Measurements from ENCODE around the gene STARD3.

Gene STARD3

DNA sequence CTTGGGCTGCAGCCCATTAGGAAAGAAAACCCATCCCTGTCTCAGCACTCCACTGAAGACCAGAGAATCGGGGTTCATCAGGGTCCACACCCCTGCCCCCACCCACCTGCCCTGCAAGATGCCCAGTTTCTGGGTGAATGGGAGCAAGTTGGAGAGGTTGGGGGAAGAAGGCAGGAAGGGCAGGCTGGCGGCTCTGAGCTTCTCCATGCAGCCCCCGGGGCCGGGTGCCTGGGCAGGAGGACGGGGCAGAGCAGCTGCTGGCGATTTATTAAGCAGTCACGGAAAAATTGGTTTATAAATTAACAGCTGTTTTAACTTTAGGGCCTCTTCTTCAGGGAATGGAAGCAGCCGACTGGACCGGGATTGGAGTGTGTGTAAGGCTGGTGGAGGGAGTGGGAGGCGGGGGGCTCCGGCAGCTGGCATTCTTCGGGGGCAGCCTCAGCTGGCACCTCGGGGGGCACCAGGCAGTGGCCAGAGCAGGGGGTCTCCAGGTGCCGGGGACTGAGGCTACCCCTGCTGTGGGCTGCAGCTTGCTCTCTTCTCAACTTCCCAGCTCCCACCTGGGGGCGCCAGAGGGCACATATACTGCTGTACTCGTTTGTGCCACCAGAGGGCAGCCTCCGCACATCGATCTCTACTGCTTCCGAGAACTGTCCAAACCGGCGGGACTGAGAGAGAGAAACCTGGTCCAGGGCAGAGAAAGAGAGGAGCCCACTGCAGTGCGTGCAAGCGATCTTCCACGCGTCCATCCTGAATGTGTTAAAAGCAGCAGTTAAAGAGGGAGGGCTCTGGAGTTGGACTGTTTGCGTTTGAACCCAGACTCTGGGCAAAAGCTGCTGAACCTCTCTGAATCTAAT, 15.2 kb upstream of the STARD3 start:
- peak; percentile 79 to 85 (median 84) for DNase-seq (ENCODE audit: low read depth in 3 of 3)

GRCh38 chr17:39622380-39623006, 14.5 kb upstream of the STARD3 start:
- DNase-seq (ENCODE audit: low read depth in 3 of 3) = peak in 1 of 3 experiments; percentile 37

- DNase-seq (ENCODE audit: low read depth in 3 of 3) = peak; percentile 76 to 89 (median 81)
Observed at GRCh38 chr17:39623356-39623950, 13.5 kb upstream of the STARD3 start.

DNA sequence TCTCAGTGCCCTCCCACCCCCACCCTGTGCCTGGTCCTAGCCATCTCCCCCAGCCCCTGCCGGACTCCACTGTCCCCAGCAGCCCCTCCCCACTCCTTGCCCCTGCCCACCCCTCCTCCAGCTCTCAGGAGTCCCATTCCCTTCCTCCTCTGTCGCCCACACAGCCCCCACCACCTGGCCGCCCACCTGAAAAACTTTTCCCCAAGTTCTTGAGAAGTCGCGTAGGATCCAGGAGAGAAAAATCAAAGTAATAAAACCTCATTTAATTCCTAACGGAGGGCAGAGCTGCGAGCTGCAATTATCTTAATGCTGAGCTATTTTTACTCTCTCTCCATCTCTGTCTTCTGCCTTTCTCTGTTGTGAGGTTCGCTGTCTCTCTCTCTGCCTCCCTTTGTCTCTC, 12.6 kb upstream of the STARD3 start:
- DNase-seq (ENCODE audit: low read depth in 3 of 3) = no peak

GRCh38 chr17:39625198-39625785, 11.7 kb upstream of the STARD3 start:
- no peak for DNase-seq (ENCODE audit: low read depth in 3 of 3)

DNA sequence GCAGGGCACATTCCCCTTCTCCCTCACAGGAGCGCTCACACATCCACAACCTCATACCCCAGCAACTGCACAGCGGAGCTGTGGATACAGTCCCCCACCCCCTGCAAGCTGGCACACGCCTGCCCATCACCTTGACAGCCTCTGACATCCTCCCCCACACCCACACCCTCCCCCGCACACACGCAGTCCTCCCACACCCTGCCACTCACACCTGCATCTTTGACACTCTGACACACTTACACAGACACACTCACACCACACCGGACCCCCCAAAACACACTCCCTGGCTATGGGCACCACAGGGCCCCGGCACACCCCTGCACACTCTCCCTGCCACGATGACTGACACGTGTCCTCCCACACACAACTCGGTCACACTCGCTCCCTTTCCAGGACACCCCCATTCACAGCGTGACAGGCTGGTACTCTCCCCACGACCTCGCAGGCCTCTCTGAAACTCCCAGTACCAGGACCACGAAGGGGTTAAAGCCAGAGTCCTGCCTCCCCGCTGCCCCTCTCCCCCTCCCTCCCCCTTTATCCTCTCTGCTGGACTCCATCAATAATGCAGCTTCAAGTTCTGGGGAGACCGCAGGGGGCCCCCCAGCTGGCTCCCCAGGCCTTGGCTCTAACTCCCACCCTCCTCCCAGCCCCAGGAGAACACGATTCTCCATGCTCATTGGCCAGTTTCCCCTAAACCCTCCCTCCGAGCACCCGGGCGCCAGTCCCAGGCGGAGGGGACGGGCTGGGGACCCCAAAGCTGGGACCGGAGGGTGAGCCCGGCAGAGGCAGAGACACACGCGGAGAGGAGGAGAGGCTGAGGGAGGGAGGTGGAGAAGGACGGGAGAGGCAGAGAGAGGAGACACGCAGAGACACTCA, 10.5 kb upstream of the STARD3 start, which contains the start of gene PPP1R1B:
Gene PPP1R1B, plus strand, starts transcription at position 782 of the 876 bp plus-strand sequence. CDS start 441 bp downstream, outside the sequence.
- no peak for DNase-seq (ENCODE audit: low read depth in 3 of 3)

GRCh38 chr17:39627047-39627711, 9.8 kb upstream of the STARD3 start:
- DNase-seq (ENCODE audit: low read depth in 3 of 3) = no peak

DNA sequence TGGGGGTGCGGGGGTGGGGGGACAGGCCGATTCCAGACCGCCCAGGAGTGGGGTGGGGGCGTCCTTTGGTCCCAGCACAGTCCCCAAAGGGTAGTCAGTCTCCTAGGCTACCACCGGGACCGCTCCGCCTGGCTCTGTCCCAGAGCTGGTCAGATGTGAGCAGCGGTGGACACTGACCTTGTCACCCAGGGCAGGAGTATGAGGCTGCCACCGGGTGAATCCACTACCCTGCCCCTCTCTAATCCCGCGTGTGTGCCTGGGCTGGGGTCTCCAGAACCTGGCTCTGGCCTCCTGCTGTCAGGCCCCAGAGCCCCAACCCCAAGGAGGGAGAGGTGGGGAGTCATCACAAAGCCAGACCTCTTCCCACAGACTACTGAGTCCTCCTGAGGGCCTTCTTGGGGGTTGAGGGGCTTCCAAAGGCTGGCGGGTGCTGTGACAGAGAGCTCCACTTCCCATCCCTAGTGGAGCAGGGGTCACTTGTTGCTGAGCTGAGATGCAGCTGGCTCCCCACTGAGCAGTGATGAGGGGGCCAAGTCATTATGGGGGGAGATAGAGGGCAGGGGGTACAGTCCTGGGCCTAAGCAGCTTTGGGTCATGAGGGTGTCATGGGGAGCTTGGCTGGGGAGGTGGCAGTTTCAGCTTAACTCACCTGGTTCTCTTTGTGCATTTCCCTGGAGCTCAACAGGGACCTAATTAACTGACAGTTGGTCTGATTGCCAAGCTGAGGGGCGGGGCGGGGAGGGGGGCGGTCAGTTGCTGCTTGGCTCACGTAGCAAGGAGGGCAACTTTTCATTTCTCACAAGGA, 9.0 kb upstream of the STARD3 start:
- no peak for DNase-seq (ENCODE audit: low read depth in 3 of 3)

DNA sequence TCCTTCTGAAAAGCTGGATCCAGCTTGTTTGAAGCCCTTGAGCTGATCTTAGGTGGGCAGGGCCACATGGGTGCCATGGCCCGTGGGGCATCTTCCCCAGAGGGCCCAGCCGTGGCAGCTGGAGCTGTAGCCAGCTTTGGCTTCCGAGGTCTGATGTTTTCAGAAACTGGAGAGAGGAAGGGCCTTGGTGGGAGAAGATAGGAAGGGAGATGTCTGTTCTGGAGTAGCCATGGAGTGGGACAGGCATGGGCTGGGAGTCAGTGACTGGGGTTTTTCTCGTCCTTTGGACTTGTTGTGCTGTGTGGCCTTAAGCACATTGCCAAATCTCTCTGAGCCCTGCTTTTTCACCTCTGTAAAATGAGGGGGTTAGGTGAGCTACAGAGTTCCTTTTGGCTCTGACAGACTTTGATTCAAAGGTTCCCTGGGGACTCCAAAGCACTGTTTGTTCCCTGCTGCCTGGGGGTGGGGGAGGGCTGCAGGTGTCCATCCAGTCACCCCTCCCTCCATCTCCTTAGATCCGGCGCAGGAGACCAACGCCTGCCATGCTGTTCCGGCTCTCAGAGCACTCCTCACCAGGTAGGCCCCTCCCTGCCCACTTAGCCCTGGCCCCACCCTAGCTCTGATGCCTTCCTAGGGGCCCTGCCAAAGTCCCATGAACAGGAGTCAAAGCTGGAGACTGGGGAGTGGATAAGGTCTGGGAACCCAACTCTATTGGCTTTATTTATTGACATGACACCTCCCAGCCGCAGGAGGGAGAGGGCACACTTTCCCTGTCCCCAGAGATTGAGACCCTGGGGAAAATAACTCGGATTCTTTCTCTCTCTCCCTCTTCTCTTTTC, 8.1 kb upstream of the STARD3 start:
- no peak for DNase-seq (ENCODE audit: low read depth in 3 of 3)

DNA sequence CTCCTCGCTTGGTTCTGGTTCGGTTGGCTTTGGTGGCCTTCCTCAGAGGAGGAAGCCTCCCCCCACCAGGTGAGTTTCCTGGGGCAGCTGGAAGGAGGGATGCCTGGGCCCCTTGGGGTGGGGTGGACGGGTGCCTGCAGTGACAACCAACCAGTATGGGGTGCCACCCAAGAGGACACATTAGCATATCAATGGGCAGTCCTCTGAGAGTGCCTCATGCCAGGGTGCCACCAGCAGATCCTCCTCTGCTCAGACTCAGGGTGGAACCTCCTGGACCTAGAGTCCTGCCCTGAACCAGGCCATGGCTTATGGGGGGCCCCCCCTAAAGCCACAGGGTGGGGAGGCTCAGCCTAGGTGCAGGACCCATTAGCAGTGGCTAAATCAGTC, 7.5 kb upstream of the STARD3 start:
- DNase-seq (ENCODE audit: low read depth in 3 of 3) = no peak

DNA sequence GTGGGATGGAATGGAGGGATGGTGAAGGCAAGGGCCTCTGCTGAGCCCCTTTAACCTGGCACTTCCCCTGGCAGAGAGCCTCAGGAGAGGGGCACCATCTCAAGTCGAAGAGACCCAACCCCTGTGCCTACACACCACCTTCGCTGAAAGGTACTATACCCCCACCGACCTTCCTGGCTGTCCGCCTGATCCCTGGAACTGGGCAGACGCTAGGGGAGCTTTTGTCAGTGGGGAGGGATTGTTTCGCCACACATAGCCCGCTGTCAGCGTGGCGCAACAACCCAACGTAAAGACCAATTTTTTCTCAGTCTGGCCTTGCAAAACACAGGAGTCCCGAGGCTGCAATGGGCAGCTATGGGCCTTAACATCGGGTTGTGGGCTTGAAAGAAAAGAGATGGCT, 7.0 kb upstream of the STARD3 start:
- no peak for DNase-seq (ENCODE audit: low read depth in 3 of 3)

GRCh38 chr17:39631403-39631802, 5.5 kb upstream of the STARD3 start:
- DNase-seq (ENCODE audit: low read depth in 3 of 3) = no peak

- no peak for DNase-seq (ENCODE audit: low read depth in 3 of 3)
Observed at GRCh38 chr17:39632153-39632941, 4.6 kb upstream of the STARD3 start.

DNA sequence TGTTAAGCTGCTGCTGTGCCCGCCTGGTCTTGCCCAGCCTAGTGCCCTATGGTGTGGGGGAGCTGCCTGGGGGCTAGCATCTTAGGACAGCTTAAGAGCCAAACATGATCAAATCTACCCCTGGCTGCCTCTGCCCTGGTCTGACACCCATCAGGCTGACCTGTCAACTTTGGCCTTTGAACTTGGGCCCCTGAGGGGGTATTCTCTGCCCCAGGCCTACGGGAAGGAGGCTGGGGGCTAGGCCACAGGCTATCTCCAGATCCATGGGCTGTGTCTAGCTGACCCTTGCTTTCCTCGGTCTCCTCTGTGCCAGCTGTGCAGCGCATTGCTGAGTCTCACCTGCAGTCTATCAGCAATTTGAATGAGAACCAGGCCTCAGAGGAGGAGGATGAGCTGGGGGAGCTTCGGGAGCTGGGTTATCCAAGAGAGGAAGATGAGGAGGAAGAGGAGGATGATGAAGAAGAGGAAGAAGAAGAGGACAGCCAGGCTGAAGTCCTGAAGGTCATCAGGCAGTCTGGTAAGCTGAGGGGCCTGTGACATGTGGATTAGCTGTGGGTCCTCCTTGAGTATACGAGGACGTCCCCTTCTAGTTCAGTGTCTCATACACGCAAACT, 3.3 kb upstream of the STARD3 start:
- DNase-seq (ENCODE audit: low read depth in 3 of 3) = no peak

- no peak for DNase-seq (ENCODE audit: low read depth in 3 of 3)
Observed at GRCh38 chr17:39634384-39634871, 2.5 kb upstream of the STARD3 start.

- DNase-seq (ENCODE audit: low read depth in 3 of 3) = no peak
Observed at GRCh38 chr17:39635614-39636176, 1.2 kb upstream of the STARD3 start.

DNA sequence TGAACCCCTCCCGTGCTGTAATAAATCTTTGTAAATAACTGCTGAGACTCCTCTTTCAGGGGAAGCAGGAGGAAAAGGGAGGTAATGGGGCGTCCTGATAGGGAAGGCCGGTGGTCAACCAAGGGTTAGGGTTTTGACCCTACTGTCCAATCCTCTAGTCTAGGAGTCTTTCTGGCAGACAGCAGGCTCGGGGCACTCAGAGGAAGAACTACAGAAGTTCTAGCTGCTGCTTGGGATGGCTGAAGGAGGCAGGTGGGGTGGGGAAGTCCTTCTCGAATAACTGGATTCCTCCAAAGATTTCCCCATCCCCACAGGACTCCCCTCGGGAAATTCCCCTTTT, 387 bp upstream of the STARD3 start:
- DNase-seq (ENCODE audit: low read depth in 3 of 3) = no peak

Data from stimulated activated CD4-positive, alpha-beta T cell treated with anti-CD3 and anti-CD28 coated beads, TNF-alpha, amount 100 ng/mL, for 24 hours (primary cell).